NCI-H1930 (cell line): Measurements from ENCODE around the gene GPR176.
A peak's percentile ranks its signal among the peaks of the same experiment; 100 is the strongest.

ENCODE experiments used
- DNase-seq, 2 experiments: peaks; one replicate each; lab custom pipeline; 2025; lab: John Stamatoyannopoulos, UW

Gene GPR176

DNA sequence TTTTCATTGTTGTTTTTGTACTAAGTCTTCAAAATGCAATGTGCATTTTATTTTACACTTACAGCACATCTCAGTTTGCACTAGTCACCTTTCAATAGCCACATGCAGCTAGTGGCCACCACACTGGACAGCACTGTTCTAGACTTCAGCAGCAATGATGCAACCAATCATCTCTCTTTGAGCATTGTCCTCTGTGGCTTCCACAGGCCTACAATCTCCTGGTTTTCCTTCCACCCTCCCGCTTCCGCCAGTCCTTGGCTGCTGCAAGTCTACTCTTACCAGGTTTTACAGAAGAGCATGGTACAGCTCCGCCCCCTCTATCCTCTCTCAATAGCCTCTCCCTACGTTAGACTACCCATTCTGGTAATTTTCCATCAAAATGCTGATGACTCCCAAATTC is 112.3 kb downstream of the GPR176 start:
- DNase-seq, result no peak

DNA sequence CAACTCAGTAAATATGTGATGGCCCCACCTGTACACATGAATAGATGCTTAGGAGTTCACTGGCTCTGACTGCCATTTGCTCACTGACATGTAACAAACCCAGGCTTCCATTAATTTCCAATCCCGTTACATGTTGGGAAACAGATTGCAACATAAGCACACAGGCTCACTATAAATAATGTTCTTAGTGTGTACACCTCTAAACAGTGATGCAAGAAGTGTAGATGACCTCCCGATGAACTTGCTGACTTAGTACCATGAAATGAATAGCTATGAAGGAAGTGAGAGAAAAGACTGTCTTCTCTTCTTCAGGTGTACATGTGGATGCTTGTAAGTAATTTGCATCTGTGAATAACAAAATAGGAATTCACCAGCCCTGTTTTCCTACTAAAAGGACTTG is 116.0 kb downstream of the GPR176 start:
- DNase-seq, result no peak

DNA sequence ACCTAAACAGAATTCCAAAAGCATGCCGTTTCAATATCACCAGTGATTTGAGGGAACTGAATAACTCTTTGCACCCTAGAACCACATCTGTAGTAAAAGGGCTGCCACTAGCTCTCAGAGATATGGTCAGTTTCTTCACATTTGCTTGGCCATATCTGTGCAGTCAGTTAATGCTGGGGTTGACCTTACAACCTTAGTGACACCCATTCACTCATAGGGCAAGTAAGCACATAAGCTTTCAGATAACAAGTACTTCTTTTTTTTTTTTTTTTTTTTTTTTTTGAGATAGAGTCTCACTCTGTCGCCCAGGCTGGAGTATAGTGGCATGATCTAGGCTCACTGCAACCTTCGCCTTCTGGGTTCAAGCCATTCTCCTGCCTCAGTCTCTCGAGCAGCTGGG is 117.0 kb downstream of the GPR176 start:
- DNase-seq, result no peak

DNA sequence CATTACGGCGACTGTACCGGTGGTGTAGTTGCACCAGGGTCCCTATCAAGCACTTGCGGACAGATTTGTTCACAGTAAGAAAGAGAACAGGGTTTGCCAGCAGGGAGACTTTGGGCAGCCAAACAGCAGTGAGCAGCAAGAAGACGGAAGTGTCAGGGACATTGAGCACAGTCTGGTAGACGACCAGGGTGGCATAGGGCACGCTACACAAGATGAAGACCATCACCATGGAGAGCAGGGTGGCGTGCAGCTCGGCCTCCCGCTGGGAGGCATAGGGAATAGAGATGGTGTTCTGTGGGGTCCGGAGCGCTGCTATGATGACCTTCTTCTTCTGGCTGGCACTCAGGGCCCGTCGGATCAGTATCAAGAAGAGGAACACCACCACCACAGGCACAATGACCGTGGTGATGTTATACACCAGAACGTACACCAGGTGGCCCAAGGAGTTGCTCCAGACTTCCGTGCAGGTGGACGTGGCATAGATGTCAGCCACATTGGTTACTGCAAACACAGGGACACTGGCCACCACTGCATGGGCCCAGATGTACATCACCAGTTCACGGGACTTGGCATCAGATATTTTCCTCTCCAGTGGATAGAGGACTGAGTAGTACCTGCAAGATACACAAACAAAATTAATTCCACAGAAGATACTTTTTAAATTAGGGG is 118.3 kb downstream of the GPR176 start:
- DNase-seq, result no peak

DNA sequence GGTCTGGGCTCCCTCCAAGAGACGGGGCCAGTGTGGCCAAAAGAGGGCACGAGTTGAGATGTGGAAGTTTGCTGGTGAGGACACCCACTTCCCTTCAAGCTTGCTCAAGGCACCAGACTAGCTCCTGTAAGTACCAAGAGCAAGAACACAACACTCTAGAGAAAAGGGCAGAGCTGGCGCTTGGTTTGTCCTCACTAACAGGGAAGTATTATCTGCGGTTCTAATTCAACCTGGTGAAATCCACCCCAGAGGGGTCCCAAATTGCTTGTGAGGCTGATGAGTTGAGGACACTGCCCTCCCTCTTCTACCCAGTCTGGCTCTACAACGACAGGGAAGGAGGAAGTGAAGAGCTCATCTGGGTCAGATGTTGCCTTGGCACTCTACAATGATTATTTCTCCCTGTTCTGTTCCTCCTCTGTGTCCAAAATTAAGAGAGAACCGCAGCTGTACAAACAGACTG is 120.5 kb downstream of the GPR176 start:
- no peak for DNase-seq

DNA sequence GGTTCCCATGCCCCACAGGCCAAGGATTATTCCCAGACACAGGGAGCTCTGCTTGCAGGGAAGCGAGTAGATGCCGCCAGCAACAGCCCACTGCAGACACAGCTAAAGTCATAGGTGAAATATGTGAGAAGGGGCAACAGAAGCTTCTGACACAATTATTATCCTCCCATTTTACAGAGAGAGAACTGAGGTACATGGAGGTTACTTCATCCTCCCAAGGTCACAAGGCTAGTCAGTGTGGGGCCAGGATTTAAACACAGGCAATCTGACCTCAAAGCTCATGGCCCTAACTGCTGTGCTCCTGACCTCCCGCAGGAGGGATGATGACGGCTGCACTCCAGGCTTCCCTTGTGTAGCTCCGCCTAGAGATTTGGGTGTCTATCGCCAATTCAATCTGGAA is 121.7 kb downstream of the GPR176 start:
- no peak for DNase-seq

DNA sequence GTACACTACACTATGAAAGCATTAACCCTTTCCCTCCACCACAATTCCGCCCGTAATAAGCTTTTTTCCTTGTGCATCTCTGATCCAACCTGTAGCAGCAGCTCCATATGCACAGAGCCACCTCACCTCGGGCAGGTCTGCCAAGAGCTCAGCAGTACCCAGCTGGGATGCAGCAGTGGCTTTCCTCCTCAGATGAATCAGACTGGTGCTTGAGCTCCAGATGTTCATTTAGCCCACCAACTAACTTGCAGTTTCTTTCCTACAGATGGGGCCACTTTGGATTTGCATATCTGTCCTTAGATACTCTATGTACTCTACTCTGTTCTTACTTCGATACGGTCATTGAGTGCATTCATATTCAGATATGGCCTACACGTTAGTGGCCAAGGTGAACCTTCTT is 122.7 kb downstream of the GPR176 start:
- no peak for DNase-seq

DNA sequence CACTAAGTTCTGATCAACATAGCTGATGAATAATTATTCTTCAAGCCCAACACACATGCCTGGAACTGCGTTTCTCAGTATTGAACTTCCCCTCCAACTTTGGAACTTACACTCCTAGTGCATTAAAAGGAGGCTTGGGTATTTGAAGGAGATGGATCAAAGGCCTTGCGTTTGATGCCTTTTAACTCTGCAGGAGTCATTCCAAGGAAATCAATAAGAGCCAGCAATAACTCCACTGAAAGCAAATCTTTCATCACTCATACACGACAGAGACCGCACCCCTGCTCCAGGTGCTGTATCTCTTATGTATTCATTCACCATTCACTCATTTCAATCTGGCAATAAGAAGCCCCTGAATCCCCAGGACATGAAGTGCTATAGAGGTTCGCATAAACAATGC is 123.5 kb downstream of the GPR176 start:
- DNase-seq, result no peak

DNA sequence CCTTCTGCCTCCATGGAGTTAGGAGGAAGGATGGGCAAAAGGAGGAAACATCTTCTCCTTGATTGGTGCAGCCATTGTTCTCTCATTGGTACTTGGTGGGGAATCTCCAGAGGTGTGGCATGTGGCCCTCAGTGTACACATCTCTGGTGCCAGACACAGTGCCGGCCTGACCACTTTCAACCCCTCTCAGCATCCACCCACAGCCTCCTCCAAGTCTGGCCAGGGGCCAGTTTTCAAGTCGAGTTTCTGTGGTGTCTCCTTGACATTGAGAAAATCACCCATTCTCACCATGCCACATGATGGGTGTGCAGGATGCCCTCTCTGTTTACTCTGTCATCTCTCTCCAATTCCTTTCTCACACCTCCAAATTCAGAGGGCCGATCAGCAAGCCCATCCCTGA is 124.6 kb downstream of the GPR176 start:
- DNase-seq, result no peak

DNA sequence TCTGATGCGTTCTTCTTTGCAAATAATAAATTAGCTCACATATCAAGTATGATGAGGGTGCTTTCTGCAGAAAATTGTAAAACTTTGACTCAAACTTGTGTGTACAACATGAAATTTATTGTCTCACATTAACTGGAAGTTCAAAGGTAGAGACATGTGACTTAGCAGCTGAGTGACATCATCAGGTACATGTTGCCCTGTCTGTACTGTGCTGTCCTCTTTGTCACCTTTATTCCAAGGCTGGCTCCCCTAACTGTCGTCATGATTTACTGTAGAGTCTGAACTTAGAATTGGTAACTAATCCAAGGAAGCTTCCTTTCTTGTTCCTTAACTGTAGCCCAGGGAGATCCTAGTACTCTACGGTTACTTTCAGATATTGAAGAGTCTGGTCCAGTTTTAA is 125.1 kb downstream of the GPR176 start:
- no peak for DNase-seq

DNA sequence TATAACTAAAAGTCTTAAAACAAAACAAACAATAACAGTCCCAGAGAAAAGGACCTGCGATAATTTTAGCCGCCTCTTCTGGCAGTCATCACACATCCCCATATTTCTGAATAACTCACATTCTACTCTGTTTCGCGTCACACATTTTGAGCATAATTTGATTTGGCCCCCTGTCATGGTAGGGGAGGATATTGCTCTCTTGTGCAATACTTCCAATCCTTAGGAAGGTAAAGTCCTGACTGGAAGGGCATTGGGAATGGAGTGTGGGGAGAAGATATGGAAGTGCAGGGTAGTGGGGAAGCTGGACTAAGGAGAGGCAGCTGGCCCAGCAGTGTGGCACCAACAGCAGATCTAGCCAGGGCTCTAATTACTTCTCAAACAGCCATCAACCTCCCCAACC is 126.1 kb downstream of the GPR176 start:
- no peak for DNase-seq

DNA sequence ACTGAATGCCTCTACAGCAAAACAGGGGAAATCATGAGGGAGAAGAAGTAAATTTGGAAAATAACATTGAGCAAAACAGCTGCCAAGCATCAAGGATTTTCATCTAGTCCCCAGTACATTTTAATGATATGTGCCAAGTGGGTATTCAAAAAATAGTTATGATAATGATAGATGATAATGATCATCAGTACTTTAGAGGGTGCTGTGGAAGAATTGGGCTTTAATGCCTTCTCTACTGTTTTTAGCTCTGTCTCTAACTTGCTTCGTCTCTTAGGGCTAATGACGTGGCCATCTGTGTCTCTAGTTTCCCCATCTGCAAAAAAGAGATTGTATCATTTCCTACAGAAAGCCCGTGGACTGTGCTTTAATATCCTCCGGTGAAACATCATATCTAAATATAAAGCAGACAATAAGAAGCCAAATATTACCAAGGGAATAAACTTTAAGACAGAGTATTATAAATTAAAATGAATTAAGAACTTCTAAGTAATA is 127.2 kb downstream of the GPR176 start:
- no peak for DNase-seq

DNA sequence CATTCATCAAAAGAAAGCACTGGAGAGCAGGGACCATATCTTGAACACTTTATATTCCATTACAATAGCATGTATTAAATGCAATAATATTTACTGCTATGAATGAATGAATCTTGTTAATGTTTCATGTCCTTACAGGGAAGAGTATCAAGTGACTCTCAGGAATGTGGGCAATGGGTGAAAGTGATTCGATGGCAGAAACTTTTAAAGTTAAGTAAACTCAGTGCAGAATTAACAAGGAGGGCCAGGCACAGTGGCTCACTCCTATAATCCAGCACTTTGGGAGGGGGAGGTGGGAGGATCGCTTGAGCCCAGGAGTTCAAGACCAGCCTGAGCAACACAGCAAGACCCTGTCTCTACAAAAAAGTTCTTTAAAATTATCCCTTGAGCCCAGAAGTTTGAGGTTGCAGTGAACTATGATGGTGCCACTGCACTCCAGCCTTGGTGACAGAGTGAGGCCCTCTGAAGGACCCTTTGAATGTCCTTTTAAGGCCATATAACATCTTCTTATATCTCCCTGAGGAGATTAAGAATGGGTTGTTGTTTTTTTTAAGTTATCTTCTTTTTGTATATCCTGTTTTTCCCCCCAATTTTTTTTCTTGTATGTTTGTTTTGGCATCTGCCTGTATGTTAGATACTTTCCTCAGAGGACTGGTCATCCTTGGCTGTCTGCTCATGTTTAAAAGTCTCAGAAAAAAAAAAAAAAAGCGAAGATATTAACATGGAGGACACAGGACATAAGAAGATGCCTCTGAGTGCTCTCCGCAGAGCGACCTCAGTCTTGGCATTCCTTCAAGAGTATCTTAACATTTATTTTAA is 127.8 kb downstream of the GPR176 start:
- no peak for DNase-seq

DNA sequence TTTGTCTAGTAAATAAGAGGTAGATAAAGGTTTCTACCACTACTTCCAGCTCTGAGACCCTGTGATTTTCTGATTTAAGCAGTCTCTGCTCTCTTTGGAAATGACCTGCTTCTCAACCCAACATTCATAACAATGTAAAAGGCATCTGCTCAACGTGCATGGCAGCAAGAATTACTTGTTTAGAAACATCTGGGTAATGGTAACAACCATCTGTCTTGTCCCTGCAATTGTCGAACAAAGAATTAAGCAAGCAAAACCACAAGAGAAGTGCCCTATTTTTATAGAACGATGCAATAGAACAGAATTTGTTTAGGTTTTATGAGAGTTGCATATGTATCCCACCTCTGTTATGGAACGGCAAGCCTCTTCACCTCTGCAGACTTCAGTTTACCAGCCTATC is 130.3 kb downstream of the GPR176 start:
- no peak for DNase-seq

DNA sequence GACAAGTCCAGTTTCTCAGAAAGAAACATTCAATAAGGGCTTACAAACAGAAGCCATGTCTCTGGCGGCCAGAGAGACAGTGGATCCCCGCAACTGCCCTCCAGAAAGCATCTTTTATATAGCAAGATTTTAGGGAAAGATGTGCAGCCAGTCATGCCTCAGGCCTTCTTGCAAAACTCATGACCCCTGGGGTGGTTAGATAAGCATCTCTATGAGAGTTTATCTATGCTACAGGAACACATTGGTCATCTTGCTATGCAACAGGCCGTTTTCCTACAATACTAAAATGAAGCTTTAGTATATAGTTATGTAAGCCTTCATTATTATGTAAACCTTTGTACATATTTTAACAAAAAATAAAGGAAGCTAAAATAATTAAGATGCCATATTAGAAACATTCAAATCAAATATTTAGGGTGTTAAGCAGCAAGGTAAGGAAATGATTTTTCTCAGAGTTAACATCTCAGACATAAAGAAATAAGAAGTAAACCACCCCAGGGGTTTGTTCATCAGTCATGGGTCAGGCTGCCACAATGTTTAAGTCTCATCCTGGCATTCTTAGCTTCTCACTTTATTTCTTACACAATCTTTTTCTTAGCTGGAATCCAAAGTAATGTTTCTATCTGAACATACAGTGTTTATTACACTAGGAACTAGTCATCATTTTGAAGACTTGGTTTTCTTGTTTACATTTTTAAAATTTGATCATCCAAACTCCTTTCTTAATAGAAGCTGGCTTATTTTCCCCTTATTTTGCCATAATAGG is 131.1 kb downstream of the GPR176 start:
- DNase-seq, result no peak

DNA sequence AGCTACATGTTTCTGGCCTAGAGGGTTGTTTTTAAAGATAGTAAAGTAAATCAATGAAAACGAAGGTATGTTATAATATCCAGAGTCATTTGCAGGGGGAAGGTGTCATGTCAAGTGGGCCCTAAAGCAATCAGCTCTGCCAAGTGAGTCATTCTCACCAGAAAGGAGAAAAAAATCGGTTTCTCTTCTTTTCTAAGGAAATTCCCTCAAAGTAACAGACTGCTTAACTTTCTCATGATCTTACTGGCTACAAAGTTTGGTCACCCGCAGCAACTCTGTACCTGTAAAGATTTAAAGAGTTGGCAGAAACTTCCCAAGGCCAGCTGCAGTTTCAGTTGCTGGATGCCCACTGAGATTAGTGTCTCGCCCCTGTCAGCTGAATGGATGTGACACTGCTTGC is 132.0 kb downstream of the GPR176 start:
- no peak for DNase-seq

DNA sequence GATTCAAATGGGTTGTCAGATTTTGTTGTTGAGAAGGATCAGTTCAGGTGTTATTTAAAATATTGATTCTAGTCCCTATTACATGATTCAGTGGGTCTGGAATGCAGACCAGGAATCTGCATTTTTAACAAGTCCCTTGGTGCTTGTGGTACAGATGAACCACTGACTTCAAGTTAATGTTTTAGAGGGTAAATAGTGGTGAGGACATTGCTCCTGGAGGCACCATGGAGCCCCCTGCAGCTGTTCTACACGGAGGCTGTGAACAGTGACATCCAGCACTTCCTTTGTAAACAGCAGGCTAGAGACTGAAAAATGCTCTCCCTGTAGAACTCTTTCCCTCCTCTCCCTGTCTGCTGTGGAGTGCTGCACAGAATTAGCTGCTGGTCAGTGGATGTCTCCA is 132.6 kb downstream of the GPR176 start:
- DNase-seq, result no peak

DNA sequence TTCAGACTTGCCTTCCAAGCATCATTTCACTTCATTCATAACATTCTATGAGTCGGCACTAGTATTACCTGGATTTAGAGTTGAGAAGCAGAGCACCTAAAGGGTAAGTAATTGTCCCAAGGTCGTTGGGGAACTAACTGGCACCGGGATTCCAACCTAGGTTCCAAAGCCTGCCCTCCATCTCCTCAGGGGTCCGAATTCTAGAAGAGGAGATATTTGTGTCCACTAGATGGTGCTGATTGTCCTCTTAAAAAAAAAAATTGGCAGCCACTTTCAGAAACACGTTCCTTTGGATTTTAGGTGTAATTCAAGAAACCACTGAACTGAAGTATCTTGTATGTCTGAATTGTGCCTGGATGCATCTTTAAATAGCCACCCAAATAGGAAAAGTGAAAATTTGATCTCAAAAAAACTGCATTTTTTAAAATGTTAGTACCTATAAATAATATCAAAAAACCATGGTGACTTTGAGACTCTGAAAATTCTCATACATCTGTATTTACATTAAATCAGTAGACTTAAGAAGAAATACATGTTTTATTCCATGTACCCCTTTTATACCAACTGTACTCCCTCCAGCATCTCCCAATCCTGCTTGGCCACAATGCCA is 133.5 kb downstream of the GPR176 start:
- peak; percentile 3 to 31 for DNase-seq

DNA sequence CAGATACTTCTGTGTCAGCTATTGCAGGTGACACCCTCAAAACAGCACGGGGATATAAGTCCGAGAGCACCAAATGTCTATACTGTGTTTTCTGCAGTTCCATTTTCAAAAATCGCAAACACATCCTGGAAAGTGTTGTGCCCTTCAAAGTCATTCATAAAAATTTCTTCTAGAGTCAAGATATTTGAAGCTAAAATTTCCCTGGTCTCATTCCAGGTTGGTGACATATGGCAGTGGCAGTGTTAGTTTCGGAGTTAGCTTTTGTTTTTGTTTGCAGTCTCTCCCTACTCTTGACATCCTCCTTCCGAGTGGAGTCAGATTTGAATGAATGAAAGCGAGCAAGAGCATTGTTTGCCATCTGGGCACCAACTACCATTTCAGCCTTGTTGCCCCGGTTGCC is 134.2 kb downstream of the GPR176 start:
- DNase-seq, result no peak

DNA sequence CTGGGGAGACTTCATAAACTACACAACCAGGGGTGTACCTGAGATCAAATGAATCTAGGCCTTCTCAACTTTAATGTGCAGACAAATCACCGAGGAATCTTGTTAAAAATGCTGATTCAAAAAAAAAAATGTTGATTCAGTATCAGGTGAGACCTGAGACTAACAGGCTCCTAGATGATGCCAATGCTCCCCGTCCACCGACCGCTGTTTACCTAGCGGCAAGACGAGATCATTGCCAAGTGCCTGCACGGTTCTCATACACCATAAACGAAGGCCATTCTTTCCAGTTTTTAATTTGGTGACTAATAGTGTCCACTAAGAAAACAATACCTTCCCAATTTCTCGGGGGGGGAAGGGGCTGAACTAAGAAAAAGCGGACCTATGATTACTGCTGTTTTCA is 134.9 kb downstream of the GPR176 start:
- DNase-seq, result no peak

DNA sequence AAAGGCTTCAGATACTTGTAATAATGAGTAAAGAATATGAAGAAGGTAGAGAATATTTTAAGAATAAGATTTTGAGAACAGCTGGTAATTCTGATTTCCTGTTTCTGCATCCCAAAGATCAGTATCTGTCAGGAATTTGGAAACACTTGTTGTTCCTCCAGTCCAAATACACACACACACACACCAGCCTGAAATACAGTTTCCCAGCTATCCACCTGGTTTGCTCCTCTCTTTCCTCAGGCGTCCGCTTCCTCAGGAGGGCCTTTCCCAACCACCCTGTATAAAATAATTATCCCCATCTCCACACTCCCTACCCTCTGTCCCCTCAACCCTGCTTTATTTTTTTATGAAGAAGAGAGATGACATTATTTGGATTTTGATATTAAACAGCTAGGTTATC is 135.4 kb downstream of the GPR176 start:
- no peak for DNase-seq

DNA sequence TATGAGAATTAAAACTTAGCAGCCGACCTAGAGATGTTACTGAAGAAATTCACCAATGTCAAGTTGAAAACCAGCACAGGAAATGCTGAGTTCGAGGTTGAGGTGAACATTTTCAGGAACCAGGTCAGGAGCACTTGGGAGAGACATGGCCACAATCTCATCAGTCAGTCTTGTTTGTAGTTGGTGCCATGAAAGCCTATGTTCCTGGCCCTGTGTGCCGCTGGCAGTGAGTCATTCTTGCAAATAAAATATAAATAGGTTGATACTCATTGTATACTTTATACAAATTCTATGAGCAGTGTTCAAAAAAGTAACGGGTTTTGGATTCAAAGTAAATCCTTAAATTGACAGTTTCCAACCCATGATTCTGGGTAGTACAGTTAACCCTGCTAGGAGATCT is 135.9 kb downstream of the GPR176 start:
- DNase-seq, result no peak
